ACHN (cell line): ENCODE measurements around the gene MRPL10.
A peak's percentile ranks its signal among the peaks of the same experiment; 100 is the strongest.

Experiments
- DNase-seq: peaks from one replicate; pipeline ENCODE4 v3.0.0-alpha.2; 2015
- in situ Hi-C: cut with HindIII; loops from 2 replicates; pipeline ENCODE4 v1.10.0; 2017; ENCODE audit warnings: low sequenced_read_pairs, low pct_ligation_motif_present, low pct_unique_long_range_greater_than_20kb

MRPL10 gene

DNA sequence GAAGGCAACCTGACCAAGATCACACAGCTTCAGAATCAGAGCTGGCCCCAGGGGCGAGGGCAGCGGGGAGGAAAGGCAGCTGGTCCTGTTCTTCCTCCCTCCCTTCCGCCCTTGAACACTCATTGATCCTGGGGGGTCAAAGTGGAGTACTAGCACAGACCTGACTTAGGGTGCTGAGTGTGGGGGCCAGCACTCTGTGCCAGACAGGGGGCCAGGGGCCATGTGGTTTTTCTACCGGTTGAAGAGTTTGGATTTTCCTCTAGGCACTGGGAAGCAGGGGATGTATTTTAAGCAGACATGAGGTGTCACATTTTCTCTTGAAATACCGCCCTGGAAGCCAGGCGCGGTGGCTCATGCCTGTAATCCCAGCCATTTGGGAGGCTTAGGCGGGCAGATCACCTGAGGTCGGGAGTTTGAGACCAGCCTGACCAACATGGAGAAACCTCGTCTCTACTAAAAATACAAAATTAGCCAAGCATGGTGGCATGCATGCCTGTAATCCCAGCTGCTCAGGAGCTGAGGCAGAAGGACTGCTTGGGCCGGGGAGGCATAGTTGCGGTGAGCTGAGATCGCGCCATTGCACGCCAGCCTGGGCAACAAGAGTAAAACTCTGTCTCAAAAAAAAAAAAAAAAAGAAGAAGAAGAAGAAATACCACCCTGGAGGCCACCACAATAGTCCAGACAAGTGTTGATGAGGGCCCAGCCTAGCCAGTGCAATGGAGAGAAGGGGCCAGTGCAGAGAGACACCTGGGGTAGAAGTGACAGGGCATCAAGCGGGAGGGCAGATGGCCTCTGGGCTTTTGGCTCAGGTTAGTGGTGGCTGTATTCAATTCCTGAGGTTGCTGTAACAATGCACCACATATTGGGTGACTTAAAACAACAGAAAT lies 25.1 kb downstream of the MRPL10 start:
- in situ Hi-C loops = no loop called here
- DNase-seq = no peak

DNA sequence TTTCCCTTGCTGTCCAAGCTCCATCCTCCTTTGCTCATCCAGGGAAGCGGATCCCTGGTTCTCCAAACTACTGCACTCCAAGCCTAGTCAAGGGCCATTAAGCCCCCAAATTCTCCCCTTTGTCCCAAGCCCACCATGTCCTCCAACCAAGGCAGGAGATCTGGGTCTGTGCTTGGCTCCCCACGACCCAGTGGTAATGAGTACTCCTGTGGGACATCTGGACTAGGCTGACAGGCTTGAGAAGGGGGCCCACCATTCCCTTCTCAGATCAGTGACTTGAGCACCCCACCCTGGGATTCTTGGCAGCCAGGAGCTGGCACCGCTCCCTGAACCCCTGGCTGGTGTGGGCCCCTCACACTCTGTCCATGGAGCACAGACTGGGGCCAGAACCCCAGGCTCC lies 26.9 kb downstream of the MRPL10 start:
- DNase-seq = no peak
- in situ Hi-C loops = no loop called here

DNA sequence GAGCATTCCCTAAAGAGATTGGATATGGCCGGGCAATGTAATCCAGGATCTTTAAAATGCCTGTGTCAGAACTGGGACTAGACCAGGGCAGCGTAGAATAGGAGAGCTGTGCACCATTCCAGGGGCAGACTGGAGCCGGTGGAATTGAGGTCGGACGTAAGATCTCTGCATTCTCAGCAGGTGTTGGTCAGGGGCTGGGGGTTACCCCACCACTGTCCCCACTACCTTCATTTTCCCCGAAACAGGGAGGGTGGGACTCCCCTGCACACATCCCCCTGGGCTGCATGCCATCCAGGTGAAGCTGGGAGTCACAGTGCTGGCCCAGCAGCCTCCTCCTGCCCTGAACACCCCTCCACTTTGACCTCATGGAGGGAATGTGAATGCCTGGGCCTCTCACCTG lies 27.6 kb downstream of the MRPL10 start:
- in situ Hi-C loops = no loop called here
- no peak for DNase-seq

DNA sequence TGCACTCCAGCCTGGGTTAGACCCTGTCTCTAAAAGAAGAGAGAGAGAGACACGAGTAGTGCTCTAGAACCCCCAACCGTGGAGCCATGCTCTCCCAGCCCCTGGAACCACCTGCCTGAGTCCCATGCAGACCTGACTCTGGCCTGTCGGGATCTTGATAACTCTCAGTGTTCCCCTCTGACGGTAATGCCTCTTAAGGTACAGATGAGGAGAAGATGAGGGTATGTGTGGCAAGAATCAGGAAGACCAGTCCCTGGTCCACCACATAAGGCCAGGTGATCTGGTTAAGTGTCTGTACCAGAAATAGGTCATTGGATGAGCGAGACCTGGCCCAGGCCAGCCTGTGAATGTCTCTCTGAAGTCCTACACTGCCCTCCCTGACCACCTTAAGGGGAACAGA lies 28.1 kb downstream of the MRPL10 start:
- in situ Hi-C loops = no loop called here
- no peak for DNase-seq

DNA sequence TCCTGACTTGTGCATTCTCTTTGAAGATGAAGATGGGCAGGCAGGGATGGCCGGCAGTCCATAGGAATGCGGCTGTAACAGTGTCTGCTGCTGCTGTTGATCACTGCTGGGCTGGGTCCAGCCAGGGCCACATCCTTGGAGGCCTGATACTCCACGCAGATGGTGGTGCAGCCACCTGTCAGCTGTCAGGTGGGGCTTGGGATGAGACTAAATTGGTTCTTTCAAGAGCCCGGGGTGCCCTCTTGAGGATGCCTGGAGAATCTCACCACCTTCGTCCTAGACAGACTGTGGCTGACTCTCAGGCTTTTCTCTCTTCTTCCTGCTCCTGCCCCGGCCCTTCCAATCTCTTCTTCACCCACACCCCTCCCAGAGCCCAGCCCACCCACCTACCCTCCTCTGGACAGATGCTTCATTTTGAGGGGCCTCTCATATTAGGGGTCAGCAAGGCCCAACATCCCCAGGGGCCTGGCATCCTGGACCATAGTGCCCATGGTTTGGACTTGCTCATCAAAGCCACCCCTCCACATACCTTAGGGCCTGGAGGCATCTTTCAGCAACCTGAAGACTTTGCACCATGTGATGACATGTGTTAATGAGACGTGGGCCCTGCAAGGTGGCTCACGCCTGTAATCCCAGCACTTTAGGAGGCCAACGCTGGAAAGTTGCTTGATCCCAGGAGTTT lies 28.9 kb downstream of the MRPL10 start:
- DNase-seq = peak; percentile 65
- in situ Hi-C loops = no loop called here

DNA sequence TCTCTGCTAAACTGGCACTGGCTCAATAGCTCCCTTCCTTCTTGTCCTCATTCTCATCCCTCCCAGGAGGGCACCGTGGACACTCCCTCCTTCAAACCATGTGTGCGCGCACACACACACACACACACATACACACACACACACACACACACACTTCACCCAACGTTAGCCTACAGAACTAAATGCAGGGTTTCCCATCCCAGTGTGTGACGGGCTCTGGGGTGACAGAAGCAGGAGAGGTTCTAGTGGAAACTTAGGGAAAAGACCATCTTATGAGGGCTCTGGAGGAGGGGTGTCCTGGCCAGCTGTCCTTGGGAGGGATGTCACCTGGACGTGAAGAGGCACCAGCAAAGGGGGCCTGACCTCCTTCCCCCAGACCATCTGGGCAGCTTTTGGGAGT lies 29.4 kb downstream of the MRPL10 start:
- no peak for DNase-seq
- in situ Hi-C loops = no loop called here

DNA sequence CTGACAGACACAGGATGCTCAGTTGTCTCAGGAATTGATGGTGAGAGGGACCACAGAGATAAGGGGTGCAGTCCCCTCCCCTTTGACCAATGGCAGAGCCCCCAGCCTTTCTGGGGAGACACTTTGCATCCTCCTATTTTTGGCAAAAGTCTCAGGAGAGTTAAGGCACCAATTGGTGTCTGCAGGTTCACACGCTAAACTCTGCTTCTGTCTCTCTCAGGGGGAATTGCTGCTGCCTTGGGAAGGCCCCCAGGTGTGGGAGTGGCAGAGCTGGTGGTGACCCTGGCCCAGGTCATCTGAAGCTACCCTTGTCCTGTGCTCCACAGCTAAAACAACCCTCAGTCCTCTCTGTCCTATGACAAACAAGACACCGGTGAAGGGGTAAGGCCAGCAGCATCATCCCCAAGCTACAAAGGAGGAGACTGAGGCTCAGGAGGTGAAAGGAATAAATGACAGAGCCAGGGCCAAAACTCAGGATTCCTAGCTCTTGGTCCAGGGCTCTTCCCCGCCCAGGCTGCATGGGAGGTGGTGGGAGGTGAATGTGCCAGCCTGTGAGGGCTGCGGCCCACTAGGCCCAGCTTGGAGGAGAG lies 30.1 kb downstream of the MRPL10 start:
- no peak for DNase-seq
- in situ Hi-C loops = no loop called here

DNA sequence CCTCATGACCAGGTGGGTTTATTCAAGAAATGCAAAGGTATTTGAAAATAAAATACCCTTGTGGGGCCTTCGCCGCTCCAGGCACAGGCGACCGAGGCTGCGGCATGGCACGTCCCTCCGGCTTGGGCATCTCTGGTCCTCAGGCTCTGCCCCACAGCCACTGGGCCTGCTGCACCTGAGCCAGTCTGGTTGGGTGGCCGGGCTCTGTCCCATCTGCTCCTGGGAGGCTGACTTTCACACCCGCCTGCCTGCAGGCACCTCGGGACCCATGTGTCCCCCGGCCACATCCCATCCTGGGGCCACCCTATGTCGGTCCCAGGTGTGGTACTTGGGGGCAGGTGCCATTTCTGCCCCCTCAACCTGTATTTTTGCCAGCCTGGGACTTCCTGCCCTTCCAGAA lies 30.7 kb downstream of the MRPL10 start:
- DNase-seq = no peak
- in situ Hi-C loops = no loop called here

DNA sequence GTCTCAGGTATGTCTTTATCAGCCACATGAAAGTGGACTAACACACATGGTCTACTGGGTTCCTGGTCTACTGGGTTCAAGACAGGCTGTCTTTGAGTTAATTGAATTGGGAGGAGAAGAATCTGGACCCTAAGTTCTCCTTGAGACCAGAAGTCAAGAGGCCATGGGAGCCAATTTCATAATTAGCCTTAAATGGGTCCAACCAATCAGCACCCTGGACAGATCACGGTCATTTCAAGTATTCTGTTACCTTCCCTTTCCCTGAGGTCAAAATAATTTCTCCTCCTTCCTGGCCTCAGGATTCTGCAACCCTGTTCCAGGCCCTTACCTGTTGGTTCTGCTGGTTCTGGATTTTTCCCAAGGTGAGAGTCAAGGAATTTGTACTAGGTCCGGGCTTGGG lies 33.5 kb downstream of the MRPL10 start:
- no peak for DNase-seq
- in situ Hi-C loops = no loop called here

DNA sequence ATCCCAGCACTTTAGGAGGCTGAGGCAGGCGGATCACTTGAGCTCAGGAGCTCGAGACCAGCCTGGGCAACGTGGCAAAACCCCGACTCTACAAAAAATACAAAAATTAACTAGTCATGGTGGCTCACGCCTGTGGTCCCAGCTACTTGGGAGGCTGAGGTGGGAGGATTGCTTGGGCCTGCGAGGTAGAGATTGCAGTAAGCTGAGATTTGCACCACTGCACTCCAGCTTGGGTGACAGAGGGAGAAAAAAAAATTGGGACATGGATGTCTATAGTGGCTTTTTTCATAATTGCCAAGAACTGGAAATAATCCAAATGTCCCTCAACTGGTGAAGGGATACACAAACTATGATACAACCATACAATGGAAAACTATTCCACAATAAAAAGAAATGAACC lies 38.4 kb downstream of the MRPL10 start:
- in situ Hi-C loops = no loop called here

DNA sequence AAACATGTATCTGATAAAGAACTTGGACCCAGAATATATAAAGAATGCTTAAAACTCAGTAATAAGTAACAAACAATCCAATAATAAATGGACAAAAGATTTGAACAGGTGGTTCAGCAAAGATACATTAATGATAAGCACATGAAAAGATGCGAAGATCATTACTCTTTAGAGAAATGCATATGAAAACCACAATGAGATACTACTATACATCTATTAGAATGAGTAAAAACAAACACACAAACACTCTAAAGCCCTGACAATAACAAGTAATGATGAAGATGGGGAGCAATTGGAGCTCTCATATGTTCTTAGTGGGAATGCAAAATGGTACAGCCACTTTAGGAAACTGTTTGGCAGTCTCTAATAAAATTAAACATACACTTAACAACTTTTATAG lies 38.9 kb downstream of the MRPL10 start:
- in situ Hi-C loops = no loop called here
- no peak for DNase-seq

More for the DNA sequence above, 38.4 kb downstream of the MRPL10 start:
- DNase-seq = no peak

DNA sequence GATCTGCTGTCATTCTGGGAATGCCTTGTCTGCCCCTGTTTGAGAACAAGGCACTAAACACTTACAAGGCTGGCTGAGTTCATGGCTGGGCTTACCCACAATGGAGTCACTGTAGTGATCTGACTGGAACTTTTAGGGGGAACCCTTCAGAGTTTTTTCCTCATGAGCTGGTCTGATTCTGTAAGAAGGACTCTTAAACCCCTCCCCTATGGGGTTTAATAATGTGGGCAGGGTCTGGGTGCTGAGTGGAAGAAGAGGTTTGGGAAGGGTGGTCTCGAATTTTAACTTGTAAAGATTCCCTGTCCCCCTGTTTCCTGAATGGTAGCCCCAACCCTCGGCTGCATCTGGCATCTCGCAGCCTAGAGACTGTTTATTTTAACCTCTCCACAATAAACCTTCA lies 40.3 kb downstream of the MRPL10 start:
- no peak for DNase-seq
- in situ Hi-C loops = no loop called here

DNA sequence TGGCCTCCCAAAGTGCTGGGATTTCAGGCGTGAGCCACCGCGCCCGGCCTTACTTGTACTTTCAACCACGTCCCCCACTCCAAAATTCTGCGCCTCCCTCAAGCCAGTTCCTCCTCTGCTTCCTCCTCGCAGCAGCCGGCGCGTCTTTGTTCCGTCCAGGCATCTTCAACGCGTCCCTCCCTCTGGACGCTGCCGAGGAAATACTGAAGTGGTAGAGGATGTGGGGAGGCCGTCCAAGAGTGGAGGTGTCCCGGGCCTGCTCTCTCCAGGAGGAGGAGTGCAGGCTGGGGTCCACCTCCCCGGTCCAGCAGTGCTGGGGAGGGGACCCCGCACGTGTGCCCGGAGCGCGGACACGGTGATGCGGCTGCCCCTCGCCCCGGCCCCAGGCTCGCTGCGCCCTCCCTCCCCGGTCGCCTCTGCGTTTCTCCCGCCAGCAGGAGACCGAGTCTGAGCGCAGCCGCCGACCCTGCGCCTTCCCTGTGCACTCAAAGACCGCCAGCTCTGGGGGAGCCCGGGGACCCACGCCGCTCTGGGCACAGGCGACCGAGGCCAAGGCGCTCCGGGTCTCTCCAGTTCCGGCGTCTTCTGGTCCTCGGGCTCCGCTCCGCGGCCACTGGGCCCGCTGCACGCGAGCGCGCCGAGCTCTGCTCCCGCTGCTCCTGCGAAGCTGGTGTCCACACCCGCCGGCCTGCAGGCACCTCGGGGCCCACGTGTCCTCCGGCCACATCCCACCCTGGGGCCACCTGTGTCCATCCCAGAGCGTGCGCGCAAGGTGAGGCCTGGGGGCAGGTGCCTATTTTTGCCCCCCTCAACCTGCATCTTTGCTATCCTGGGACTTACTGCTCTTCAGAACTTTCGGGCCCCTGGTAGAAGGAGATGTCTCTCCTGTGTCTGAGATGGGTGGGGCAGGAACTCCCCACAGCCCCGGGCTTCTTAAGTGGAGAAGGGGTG lies 41.5 kb downstream of the MRPL10 start:
- in situ Hi-C loops = no loop called here
- DNase-seq = peak; percentile 64

DNA sequence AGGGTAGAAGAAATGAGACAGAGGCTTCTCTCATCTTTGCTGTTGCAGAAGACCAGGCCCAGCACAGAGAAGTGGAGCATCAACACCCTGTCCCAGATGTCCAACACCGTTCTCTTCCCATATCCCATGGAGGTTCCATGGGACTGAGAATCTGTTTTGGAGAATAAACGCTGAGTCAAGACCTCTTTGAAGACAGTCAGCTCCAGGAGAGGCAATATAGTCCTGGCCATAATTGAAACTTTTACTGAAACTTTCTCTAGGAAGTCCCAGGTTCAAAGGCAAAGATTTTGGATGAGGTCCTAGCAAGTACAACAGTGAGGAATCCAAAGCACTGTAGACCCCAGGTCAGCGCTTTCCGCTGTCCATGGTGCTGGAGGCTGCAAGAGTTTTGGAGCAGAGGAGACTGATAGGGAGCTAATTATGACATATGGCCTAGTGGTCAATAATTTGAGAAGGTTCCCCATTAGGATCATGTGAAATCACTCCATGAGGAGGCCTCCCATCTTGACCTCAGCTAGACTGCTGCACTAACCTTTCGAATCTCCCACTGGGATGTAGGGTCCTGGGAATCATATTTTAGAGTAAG lies 45.7 kb downstream of the MRPL10 start:
- DNase-seq = peak; percentile 48
- in situ Hi-C loops = no loop called here

DNA sequence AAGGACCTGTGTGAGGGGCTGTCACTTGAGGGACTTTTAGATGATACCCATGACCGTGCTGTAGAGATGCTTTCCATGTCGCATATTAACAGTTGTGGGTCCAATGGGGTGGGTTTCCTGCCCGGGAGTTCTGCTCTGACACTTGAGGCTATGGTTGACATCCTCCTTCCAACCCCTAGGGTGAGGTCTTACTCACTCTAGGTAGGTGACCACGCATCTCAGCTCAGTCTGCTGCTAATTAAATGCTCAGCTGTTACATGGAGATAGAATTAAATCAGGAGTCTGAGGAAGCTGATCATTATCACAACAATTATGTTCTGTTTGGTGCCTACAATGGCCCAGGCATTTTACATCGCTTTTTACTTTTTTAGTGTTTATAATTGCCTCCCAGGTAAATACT lies 49.9 kb downstream of the MRPL10 start:
- no peak for DNase-seq
- in situ Hi-C loops = no loop called here

DNA sequence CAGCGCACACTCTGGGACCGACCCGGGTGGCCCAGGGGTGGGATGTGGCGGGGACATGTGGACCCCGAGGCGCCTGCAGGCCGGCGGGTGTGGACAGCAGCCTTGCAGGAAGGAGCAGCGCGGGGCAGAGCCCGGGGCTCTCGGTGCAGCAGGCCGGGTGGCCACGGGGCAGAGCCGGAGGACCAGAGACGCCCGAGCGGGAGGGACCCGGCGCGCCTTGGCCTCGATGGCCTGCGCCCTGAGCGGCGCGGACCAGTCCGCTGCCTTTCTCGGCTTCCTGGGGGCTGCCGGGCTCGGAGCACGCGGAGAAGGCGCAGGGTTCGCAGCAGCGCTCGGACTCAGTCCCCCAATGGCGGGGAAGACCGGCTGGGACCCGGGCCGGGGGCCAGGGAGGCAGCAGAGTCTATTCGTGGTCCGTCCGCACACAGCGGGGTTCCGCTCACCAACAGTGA lies 53.1 kb downstream of the MRPL10 start:
- no peak for DNase-seq
- in situ Hi-C loops = no loop called here

DNA sequence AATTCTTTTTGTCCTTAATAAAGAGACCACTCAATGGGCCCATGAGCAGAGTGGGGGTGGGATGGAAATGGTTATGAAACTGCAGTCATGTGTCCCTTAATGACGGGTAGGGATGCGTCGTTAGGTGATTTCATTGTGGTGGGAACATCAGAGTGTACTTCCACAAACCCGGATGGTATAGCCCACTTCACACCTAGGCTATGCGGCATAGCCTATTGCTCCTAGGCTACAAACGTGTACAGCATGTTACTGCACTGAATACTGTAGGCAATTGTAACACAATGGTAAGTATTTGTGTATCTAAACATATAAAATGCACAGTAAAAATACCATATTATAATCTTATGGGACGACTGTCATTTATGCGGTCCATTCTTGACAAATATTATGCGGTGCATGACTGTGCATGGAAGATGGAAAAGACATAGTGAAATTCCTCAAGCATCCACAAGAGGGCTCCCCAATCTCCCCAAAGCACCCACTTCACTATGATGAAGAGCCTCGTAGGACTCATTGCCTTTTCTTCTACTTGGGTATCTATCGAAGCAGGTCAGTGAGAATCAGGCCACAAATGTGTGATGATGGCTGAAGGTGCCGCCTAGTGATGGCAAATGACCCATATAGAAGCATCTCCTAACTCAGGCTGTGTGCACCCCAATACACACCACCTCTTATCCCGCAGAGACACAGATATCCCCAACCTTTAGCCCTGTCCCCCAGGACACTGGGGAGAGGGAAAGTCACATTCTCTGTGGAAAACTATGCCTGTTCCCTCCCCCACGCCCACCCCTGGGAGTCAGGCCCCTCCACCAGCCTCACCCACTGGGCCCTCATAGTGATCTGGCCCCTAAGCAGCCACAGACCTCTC lies 54.8 kb downstream of the MRPL10 start:
- in situ Hi-C loops = no loop called here
- DNase-seq = peak; percentile 53
